Choroid plexus epithelial cell (primary cell): Measurements from ENCODE around the gene ZMYM4.
"Not testable (repeated sequence)": the region's sequence is repeated elsewhere in the genome, so short reads cannot be mapped to it uniquely, and the experiment has no call there.

Experiments used
- DNase-seq: peaks from one replicate; pipeline ENCODE4 v3.0.0-alpha.2; 2010; ENCODE audit warnings: low read depth
- H3K4me3 ChIP-seq: 2 replicates; pipeline ENCODE4 v1.5.1; 2011; ENCODE audit warnings: low read depth, mild to moderate bottlenecking, control low read depth, low read length, moderate library complexity
- CTCF ChIP-seq: conservative IDR thresholded peaks from 2 replicates; pipeline ENCODE4 v1.5.1; 2011; ENCODE audit warnings: low read depth, mild to moderate bottlenecking, control low read depth, inconsistent platforms, low read length, moderate library complexity

Gene ZMYM4

GRCh38 chr1:35371506-35371905 is 103.0 kb downstream of the ZMYM4 start:
- TF ChIP-seq CTCF, result no peak
- H3K4me3 ChIP-seq, result no peak overlapping the region
- peak; percentile 11 for DNase-seq

- H3K4me3 ChIP-seq, result no peak overlapping the region
- no peak for TF ChIP-seq CTCF
- peak; percentile 38 for DNase-seq
Measured at GRCh38 chr1:35377555-35377954, 109.0 kb downstream of the ZMYM4 start.

- H3K4me3 ChIP-seq, result no peak overlapping the region
- no peak for TF ChIP-seq CTCF
- no peak for DNase-seq
Measured at GRCh38 chr1:35379317-35380000, 111.0 kb downstream of the ZMYM4 start.

GRCh38 chr1:35380111-35380510 is 111.6 kb downstream of the ZMYM4 start:
- not testable (repeated sequence) for DNase-seq, H3K4me3 ChIP-seq

GRCh38 chr1:35382107-35382506 is 113.6 kb downstream of the ZMYM4 start:
- no peak overlapping the region for H3K4me3 ChIP-seq
- no peak for DNase-seq
- no peak for TF ChIP-seq CTCF

GRCh38 chr1:35386290-35386689 is 117.8 kb downstream of the ZMYM4 start:
- no peak for DNase-seq
- TF ChIP-seq CTCF, result no peak
- no peak overlapping the region for H3K4me3 ChIP-seq

GRCh38 chr1:35386959-35387358 is 118.5 kb downstream of the ZMYM4 start:
- no peak for DNase-seq
- no peak overlapping the region for H3K4me3 ChIP-seq
- no peak for TF ChIP-seq CTCF
